ENCODE measurements around the gene THADA.
"Not testable (repeated sequence)": the region's sequence is repeated elsewhere in the genome, so short reads cannot be mapped to it uniquely, and the experiment has no call there.

THADA gene

GRCh38 chr2:43540021-43540779 lies 55.6 kb downstream of the THADA start:
- TF ChIP-seq, protein P1, sequence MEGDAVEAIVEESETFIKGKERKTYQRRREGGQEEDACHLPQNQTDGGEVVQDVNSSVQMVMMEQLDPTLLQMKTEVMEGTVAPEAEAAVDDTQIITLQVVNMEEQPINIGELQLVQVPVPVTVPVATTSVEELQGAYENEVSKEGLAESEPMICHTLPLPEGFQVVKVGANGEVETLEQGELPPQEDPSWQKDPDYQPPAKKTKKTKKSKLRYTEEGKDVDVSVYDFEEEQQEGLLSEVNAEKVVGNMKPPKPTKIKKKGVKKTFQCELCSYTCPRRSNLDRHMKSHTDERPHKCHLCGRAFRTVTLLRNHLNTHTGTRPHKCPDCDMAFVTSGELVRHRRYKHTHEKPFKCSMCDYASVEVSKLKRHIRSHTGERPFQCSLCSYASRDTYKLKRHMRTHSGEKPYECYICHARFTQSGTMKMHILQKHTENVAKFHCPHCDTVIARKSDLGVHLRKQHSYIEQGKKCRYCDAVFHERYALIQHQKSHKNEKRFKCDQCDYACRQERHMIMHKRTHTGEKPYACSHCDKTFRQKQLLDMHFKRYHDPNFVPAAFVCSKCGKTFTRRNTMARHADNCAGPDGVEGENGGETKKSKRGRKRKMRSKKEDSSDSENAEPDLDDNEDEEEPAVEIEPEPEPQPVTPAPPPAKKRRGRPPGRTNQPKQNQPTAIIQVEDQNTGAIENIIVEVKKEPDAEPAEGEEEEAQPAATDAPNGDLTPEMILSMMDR (IDR thresholded peaks at IDR 0.05; ENCODE audit: control insufficient read depth, extremely low read depth, insufficient read depth) = no peak
- no peak for DNase-seq (ENCODE audit: low read depth)
- no peak overlapping the region for H3K4me3 ChIP-seq (ENCODE audit: low read depth, low read length)

DNA sequence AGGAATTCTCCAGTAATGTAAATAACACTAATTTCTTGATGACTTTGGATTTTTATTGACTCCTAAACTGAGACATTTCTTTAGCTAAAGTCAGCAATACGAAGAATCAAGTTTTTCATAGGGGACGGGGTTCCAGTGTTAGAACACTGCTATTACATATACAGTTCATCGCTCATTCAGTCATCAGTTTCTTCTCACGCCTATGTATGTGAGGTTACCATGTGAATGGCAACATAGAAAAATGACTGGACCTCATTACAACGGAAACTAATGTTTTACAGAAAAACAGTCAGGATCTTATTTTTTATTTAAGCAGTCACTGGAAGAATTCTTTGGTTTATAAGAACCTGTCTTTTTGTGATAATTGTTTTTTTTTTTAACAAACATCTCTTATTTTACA lies 56.4 kb downstream of the THADA start:
- no peak overlapping the region for H3K4me3 ChIP-seq (ENCODE audit: low read depth, low read length)
- TF ChIP-seq, protein P1 (IDR thresholded peaks at IDR 0.05; ENCODE audit: control insufficient read depth, extremely low read depth, insufficient read depth) = no peak

DNA sequence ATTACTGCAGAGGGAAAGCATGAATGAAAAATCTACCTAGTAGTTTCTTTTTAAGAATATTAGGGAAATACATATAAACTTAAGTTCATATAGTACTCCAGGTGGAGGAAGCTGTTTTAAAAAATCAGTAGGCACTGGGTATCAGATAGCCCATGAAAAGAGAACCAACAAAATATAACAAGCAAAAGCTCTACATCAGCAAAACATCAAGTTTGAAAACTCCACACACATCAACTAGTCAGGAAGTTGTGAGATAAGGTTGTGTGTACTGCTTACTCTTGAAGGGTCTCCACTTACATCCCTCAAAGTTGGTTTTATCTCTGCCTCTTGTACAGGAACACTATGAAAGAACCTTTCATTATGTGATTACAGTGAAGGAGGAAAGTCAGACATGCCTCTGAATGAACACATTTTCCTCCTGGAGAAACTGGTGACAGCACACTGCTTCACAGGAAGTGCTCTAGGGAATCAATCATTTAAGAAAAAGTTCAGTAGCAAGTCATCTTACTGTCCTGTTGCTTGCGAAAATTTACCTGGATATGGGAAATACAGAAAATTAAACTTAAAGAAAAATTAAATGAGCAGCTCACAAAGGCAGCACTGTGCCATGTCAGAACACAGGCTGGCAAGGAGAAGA lies 57.7 kb downstream of the THADA start:
- no peak overlapping the region for H3K4me3 ChIP-seq (ENCODE audit: low read depth, low read length)
- TF ChIP-seq, protein P1 (IDR thresholded peaks at IDR 0.05; ENCODE audit: control insufficient read depth, extremely low read depth, insufficient read depth) = no peak
- no peak for DNase-seq (ENCODE audit: low read depth)

More for the DNA sequence above, 56.4 kb downstream of the THADA start:
- no peak for DNase-seq (ENCODE audit: low read depth)

DNA sequence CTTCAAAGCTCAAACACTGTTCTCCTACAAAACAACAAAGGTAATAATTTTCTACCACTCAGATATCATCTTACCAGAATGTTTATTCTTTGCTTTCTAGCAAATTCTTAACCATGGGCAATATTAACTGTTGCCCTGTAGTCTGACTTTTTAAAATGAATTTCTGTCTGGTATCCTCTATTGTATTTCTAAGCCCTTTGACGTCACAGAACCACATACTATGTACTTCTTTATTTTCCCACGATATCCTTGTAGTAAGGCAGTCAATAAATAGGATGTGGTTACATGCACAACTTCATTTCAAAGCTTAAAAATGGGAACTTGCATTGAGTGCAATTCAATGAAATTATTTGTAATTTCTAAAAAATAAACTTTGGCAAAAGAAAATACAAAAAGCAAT lies 58.7 kb downstream of the THADA start:
- TF ChIP-seq, protein P1 (IDR thresholded peaks at IDR 0.05; ENCODE audit: control insufficient read depth, extremely low read depth, insufficient read depth) = no peak
- no peak for DNase-seq (ENCODE audit: low read depth)
- no peak overlapping the region for H3K4me3 ChIP-seq (ENCODE audit: low read depth, low read length)

DNA sequence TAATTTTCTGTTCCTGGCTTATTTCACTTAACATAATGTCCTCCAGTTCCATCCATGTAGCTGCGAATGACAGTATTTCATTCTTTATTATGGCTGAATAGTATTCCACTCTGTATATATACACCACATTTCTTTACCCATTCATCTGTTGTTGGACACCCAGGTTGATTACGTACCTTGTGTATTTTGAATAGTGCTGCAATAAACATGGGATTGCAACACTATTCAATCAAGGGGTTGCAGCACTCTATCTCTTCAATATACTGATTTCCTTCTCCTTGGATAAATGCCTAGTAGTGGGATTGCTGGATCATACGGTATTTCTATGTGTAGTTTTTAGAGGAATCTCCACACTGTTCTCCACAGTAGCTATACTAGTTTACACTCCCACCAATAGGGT lies 61.3 kb downstream of the THADA start:
- H3K4me3 ChIP-seq (ENCODE audit: low read depth, low read length) = no peak overlapping the region
- DNase-seq (ENCODE audit: low read depth) = no peak
- TF ChIP-seq, protein P1 (IDR thresholded peaks at IDR 0.05; ENCODE audit: control insufficient read depth, extremely low read depth, insufficient read depth) = no peak

DNA sequence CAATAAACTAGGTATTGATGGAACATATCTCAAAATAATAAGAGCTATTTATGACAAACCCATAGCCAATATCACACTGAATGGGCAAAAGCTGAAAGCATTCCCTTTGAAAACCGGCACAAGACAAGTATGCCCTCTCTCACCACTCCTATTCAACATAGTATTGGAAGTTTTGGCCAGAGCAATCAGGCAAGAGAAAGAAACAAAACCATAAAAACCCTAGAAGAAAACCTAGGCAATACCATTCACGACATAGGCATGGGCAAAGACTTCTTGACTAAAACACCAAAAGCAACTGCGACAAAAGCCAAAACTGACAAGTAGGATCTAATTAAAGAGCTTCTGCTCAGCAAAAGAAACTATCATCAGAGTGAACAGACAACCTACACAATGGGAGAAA lies 63.3 kb downstream of the THADA start:
- H3K4me3 ChIP-seq (ENCODE audit: low read depth, low read length); DNase-seq (ENCODE audit: low read depth): not testable (repeated sequence)

GRCh38 chr2:43531251-43531650 lies 64.6 kb downstream of the THADA start:
- no peak for DNase-seq (ENCODE audit: low read depth)
- TF ChIP-seq, protein P1 (IDR thresholded peaks at IDR 0.05; ENCODE audit: control insufficient read depth, extremely low read depth, insufficient read depth) = no peak
- H3K4me3 ChIP-seq (ENCODE audit: low read depth, low read length) = no peak overlapping the region

Measured in LNCaP clone FGC (cell line).